ENCODE data around the gene IMMP2L. TPM values are rescaled to one million over a fixed set of nuclear protein-coding genes. Genes with fewer than 3 reads are reported as not detected.

IMMP2L gene
- total RNA-seq, 6 experiments from 2014 or later: 14.2 to 25.3 (median 19.7) TPM

DNA sequence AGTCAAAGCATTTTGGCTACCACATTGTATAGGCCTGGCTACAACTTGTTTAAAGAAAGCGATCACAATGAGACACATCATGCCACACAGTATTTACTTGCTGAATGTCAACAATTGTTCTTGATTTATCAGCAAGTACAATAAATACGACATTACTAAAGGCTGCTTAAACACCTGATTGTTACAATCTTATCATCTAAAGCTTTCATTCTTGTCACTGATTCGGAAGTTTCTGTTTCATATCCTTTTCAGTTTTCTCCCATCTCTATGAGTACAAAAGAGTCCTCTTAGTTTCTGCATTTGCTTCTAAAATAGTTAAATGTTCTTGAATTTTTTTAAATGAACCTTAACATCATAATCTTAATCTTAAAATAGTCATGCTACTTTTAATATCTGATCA lies 599.5 kb downstream of the IMMP2L start:
- no peaks in the 10 kb centered on the region for H3K9me3 ChIP-seq
- TF ChIP-seq CTCF (IDR thresholded peaks at IDR 0.05) (no peak), POLR2A (IDR thresholded peaks at IDR 0.05) (no peak)
- no peak for DNase-seq
- no peak for ATAC-seq
- no peak overlapping the region for H3K4me3 ChIP-seq
- no peaks in the 10 kb centered on the region for H3K4me1 ChIP-seq
- no peak overlapping the region for H3K27ac ChIP-seq
- 66% methylated on average over 3 of the region's 3 CpGs for WGBS (ENCODE audit: insufficient coverage, low coverage, low lambda C conversion rate, missing lambda C conversion rate)
- intact Hi-C loops (cut with DNase I): no loop called here
- no peaks in the 10 kb centered on the region for H3K27me3 ChIP-seq
- no peaks in the 10 kb centered on the region for H3K36me3 ChIP-seq

- no peak for DNase-seq
- WGBS (ENCODE audit: insufficient coverage, low coverage, low lambda C conversion rate, missing lambda C conversion rate): 77% methylated on average over 2 of the region's 2 CpGs
- H3K9me3 ChIP-seq: no peaks in the 10 kb centered on the region
- no peaks in the 10 kb centered on the region for H3K4me1 ChIP-seq
- intact Hi-C loops (cut with DNase I): no loop called here
- no peaks in the 10 kb centered on the region for H3K27me3 ChIP-seq
- H3K36me3 ChIP-seq: no peaks in the 10 kb centered on the region
- H3K4me3 ChIP-seq: no peak overlapping the region
- no peak for ATAC-seq
- H3K27ac ChIP-seq: no peak overlapping the region
- TF ChIP-seq POLR2A (IDR thresholded peaks at IDR 0.05) (no peak), CTCF (IDR thresholded peaks at IDR 0.05) (no peak)
Observed at GRCh38 chr7:110962374-110962773, 599.9 kb downstream of the IMMP2L start.

GRCh38 chr7:110960811-110961210 lies 601.5 kb downstream of the IMMP2L start:
- H3K27ac ChIP-seq: no peak overlapping the region
- H3K4me1 ChIP-seq: no peaks in the 10 kb centered on the region
- no peak overlapping the region for H3K4me3 ChIP-seq
- ATAC-seq (no peak), DNase-seq (no peak)
- H3K27me3 ChIP-seq: no peaks in the 10 kb centered on the region
- H3K36me3 ChIP-seq: no peaks in the 10 kb centered on the region
- intact Hi-C loops (cut with DNase I): no loop called here
- TF ChIP-seq CTCF (IDR thresholded peaks at IDR 0.05) (no peak), POLR2A (IDR thresholded peaks at IDR 0.05) (no peak)
- H3K9me3 ChIP-seq: no peaks in the 10 kb centered on the region

- no peak overlapping the region for H3K27ac ChIP-seq
- no peaks in the 10 kb centered on the region for H3K9me3 ChIP-seq
- TF ChIP-seq POLR2A (IDR thresholded peaks at IDR 0.05) (no peak), CTCF (IDR thresholded peaks at IDR 0.05) (no peak)
- H3K4me1 ChIP-seq: no peaks in the 10 kb centered on the region
- no peak overlapping the region for H3K4me3 ChIP-seq
- H3K27me3 ChIP-seq: no peaks in the 10 kb centered on the region
- ATAC-seq (no peak), DNase-seq (no peak)
- H3K36me3 ChIP-seq: no peaks in the 10 kb centered on the region
- intact Hi-C loops (cut with DNase I): no loop called here
Observed at GRCh38 chr7:110948280-110948679, 614.0 kb downstream of the IMMP2L start.

GRCh38 chr7:110947408-110947807 lies 614.9 kb downstream of the IMMP2L start:
- TF ChIP-seq POLR2A (IDR thresholded peaks at IDR 0.05): no peak
- TF ChIP-seq CTCF (IDR thresholded peaks at IDR 0.05): no peak
- H3K36me3 ChIP-seq: no peaks in the 10 kb centered on the region
- 80% methylated on average over 3 of the region's 3 CpGs for WGBS (ENCODE audit: insufficient coverage, low coverage, low lambda C conversion rate, missing lambda C conversion rate)
- no peak overlapping the region for H3K27ac ChIP-seq
- DNase-seq (no peak), ATAC-seq (no peak)
- no peak overlapping the region for H3K4me3 ChIP-seq
- H3K9me3 ChIP-seq: no peaks in the 10 kb centered on the region
- intact Hi-C loops (cut with DNase I): no loop called here
- H3K27me3 ChIP-seq: no peaks in the 10 kb centered on the region
- H3K4me1 ChIP-seq: no peaks in the 10 kb centered on the region

Data from right lobe of liver (tissue), 6 donors.